HG03575 (cell line): Measurements from ENCODE around the gene INTS2.
"Not testable (repeated sequence)": the region's sequence is repeated elsewhere in the genome, so short reads cannot be mapped to it uniquely, and the experiment has no call there.

Experiments
- ATAC-seq: cut with Tn5 transposase; IDR thresholded peaks from one replicate; pipeline ENCODE4 v1.9.1; 2021; ENCODE audit not compliant: unreplicated experiment, insufficient number of reproducible peaks, low FRiP score; ENCODE audit errors: extremely low read depth

INTS2 gene

DNA sequence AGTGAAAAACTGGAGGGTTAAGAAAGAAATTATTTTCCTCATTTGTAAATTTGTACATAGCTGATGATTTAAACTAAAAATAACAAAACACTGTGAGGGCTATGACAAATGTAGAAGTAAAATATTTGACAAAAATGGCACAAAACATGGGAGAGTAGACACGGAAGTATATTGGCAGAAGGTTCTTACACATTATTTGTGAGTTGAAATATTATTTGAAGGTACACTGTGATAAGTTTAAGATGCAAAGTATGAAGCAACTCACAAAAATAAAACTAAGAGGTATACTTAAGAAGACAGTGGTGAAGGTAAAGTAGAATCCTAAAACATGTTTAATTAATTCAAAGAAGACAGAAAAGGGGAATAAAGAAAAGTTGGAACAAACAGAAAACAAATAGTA is 99.1 kb downstream of the INTS2 start:
- ATAC-seq: no peak

DNA sequence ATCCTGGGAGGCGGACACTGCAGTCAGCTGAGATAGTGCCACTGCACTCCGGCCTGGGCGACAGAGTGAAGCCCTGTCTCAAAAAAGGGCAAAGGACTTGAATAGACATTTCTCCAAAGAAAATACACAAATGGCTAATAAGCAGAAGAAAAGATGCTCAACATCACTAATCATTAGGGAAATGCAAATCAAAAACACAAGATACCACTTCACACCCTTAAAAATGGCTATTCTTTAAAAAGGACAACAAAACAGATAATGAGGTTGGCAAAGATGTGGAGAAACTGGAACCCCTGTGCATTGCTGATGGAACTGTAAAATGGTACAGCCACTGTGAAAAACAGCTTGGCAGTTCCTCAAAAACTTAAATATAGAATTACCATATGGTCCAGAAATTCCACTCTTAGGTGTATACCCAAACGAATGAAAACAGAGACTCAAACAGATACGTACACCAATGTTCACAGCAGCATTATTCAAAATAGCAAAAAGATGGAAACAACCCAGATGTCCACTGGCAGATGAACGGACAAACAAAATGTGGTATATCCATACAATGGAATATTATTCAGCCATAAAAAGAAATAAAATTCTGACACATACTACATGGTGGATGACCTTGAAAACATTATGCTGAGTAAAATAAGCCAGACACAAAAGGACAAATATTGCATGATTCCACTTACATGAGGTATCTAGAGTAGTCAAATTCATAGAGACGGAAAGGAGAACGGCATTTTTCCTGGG is 100.0 kb downstream of the INTS2 start:
- no peak for ATAC-seq

DNA sequence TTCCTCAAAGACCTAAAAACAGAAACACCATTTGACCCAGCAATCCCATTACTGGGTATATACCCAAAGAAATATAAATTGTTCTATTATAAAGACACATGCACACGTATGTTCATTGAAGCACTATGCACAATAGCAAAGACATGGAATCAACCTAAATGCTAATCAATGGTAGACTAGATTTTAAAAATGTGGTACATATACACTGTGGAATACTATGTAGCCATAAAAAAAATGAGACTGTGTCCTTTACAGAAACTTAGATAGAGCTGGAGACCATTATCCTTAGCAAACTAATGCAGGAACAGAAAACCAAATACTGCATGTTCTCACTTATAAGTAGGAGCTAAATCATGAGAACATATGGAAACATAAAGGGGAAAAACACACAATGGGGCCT is 100.9 kb downstream of the INTS2 start:
- ATAC-seq: not testable (repeated sequence)

DNA sequence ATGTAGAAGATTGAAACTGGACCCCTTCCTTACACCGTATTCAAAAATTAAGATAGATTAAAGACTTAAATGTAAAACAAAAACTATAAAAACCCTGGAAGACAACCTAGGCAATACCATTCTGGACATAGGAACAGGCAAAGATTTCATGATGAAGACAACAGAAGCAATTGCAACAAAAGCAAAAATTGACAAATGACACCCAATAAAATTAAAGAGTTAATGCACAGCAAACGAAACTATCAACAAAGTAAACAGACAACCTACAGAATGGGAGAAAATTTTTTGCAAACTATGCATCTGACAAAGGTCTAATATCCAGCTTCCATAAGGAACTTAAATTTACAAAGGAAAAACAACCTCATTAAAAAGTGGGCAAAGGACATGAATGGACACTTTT is 101.6 kb downstream of the INTS2 start:
- ATAC-seq: not testable (repeated sequence)

DNA sequence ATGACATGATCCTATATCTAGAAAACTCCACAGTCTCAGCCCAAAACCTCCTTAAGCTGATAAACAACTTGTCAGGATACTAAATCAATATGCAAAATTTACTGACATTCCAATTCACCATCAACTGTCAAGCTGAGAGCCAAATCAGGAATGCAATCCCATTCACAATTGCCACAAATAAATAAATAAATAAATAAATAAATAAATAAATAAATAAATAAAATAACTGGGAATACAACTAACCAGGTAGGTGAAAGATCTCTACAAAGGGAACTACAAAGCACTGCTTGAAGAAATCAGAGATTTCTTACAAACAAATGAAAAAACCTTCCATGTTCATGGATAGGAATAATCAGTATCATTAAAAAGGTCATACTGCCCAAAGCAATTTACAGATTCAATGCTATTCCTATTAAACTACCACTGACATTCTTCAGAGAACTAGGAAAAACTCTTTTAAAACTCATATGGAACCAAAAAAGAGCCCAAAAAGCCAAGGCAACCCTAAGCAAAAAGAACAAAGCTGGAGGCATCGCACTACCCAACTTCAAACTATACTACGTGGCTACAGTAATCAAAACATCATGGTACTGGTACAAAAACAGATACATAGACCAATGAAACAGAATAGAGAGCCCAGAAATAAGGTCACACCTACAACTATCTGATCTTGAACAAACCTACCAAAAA is 102.2 kb downstream of the INTS2 start:
- ATAC-seq: no peak

DNA sequence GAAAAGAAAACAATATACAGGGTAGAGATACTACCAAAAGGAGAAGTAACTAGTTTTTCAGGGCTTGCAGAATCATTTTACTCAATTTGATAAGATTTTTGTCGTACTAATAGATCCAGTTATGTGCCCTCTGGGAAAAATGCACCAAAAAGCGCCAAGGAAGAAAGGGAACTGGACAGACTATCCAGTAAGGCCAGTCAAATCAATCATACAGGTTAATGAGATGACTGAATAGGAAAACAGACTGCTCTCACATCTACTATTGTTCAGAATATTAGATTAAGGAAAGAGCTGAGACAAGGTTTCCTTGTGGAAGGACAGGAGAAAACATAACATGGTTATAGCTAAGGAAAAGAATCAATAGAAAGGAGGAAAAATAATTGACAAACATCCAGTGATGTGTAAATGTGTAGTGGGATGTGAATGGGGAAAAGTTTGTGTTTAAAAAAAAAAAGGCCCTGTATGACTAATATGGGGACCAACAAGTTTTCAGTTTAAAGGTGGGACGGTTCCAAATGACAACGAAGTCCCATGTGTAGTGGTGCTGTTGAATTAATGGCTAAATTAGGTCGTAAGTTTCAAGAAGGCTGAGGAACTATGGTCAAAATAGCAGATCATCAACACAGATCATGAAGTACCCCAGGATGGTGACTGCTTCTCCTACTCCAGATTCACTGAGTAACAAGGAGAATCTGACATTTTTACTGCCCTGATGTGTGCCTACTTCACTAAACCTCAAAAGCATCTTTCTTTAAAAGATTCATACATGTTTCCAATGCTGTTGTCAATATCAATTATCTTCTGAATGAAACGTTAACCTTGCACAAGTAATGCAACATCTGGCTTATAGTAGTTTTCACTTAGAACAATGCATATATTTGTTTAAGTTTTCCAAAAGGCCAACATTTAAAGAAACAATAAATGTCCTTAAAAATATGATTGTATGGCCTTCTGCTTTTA is 105.2 kb downstream of the INTS2 start:
- ATAC-seq: no peak

DNA sequence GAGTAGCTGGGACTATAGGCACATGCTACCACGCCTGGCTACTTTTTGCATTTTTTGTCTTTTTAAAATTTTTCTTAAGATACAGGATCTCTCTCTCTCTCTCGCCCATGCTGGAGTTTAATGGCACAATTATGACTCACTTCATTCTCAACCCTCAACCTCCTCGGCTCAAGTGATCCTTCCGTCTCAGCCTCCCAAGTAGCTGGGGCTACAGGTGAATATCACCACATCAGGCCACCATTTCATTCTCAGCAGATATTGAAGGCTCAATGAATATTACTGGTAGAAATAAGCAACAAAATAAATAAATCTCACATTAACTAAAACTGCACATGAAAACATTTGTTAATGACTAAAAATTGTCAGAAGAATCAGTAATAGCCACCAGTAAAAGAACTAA is 106.1 kb downstream of the INTS2 start:
- no peak for ATAC-seq

DNA sequence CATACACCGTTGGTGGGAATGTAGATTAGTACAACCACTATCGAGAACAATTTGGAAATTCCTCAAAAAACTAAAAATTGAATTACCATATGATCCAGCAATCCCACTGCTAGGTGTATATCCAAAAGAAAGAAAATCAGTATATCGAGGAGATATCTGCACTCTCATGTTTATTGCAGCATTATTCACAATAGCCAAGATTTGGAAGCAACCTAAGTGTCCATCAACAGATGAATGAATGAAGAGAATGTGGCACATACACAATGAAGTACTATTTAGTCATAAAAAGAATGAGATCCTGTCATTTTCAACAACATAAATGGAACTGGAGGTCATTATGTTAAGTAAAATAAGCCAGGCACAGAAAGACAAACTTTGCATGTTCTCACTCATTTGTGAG is 108.5 kb downstream of the INTS2 start:
- ATAC-seq: not testable (repeated sequence)

DNA sequence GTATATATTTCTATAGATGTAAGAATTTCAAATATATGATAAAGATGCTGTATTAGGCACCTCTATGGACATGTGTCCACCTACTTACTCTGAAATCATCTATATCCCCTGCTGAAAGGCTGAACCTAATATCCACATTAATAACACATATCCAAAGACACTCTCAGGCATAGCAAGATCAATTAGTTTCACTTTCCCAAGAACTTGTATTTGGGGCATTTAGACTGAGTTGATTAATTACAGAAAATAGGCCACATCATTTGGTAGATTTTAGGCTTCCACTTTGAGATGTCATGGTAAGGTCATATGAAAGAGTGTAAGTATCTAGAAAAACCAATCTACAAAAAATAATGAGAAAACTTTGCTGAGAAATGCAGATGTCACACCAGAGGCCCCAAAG is 109.6 kb downstream of the INTS2 start:
- ATAC-seq: no peak

DNA sequence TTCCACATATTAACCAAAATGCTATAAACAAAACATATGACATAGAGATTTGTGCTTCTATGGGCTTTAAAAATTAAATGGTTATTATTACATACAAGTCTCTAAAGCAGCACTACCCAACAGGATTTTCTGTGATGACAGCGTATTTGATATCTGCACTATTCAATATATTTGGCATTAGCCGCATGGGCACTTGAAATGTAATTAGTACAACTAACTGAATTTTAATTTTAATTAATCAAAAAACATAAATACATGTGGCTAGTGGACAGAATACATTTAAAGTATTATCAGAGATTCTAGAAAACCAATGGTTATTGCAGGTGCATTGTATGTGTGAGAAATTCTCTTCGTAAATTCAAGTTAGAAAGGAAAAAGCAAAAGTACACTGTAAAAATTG is 110.3 kb downstream of the INTS2 start:
- ATAC-seq: no peak

DNA sequence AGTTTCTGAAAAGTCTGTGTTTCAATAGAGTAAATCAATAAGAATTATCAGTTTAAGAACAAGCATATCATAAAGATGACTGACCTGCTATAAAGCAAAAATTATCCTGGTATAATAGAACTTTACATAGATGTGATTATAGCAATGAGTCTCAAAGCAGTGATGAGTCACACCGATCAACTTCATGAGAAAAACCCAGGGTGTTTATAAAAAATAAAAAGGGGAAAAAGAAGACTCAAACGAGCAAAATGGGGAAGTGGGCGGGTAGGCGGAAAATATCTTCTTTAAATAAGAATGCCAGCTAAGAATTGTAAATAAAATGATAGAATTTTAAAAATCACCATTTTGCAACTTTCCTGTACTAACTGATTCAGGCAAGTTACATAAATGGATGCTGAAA is 111.2 kb downstream of the INTS2 start:
- no peak for ATAC-seq

DNA sequence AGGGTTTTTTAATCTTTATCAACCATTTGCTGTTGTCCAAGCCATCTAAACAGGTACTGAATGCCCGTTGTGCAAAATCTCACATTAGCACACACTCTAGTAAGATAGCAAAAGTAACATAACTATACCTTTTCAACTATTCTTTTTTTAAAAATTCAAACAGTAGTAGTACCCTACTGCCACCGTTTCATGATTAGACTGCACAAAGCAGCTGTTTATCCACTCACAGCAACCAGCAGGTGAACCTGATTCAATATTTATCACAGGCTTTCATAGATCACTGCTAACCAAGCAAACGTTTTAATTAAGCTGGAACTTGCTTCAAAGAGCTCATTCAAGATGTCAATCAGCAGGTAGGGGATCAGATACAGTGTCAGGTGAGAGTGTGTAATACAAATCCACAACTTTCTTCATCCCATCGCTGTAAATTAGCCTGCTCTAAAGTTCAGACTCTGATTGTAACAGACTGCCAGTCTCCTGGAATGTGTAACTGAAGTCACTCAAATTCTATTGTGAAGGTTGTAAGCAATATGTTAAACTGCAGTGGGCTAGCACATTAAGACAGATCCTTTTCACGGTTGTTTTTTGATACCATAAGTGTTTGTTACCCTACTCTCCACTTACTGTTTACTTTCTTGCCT is 111.8 kb downstream of the INTS2 start:
- ATAC-seq: no peak
